Retinal pigment epithelial cell (primary cell): ENCODE results near the gene EPHB1.

Experiments
- DNase-seq: peaks from one replicate; pipeline ENCODE4 v3.0.0-alpha.2; 2010; ENCODE audit warnings: low read depth
- H3K4me3 ChIP-seq: 2 replicates; pipeline ENCODE4 v1.5.1; 2011; ENCODE audit warnings: mild to moderate bottlenecking, low read length, control low read depth, moderate library complexity
- TF ChIP-seq, protein P1 (sequence below): conservative IDR thresholded peaks from 2 replicates; pipeline ENCODE4 v1.5.1; 2011; ENCODE audit warnings: low read depth, low read length, control low read depth, inconsistent platforms

EPHB1 gene

DNA sequence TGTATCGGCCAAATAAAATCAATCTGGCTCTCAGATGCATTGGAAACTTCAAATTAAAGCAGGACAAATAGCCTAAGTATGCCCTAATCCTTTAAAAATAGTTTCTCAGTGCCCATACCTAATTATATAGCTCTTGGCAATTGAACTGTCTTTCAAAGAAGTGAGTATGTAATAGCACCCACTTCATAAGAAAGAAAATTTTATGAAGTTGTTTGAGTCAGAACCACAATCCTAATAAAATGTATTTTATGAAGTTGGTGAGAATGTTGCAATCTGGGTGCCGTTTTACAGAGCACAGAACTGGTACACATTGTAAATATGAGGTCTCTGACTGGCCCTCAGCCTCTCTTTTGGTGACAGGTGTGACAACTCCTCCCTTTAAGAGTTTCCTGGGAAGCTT is 45.4 kb downstream of the EPHB1 start:
- DNase-seq: no peak
- TF ChIP-seq, protein P1, sequence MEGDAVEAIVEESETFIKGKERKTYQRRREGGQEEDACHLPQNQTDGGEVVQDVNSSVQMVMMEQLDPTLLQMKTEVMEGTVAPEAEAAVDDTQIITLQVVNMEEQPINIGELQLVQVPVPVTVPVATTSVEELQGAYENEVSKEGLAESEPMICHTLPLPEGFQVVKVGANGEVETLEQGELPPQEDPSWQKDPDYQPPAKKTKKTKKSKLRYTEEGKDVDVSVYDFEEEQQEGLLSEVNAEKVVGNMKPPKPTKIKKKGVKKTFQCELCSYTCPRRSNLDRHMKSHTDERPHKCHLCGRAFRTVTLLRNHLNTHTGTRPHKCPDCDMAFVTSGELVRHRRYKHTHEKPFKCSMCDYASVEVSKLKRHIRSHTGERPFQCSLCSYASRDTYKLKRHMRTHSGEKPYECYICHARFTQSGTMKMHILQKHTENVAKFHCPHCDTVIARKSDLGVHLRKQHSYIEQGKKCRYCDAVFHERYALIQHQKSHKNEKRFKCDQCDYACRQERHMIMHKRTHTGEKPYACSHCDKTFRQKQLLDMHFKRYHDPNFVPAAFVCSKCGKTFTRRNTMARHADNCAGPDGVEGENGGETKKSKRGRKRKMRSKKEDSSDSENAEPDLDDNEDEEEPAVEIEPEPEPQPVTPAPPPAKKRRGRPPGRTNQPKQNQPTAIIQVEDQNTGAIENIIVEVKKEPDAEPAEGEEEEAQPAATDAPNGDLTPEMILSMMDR: no peak
- H3K4me3 ChIP-seq: no peak overlapping the region

GRCh38 chr3:134846084-134846483 is 51.0 kb downstream of the EPHB1 start:
- TF ChIP-seq, protein P1: no peak
- no peak overlapping the region for H3K4me3 ChIP-seq
- DNase-seq: no peak

GRCh38 chr3:134846911-134847317 is 51.9 kb downstream of the EPHB1 start:
- DNase-seq: peak; percentile 56
- no peak overlapping the region for H3K4me3 ChIP-seq

DNA sequence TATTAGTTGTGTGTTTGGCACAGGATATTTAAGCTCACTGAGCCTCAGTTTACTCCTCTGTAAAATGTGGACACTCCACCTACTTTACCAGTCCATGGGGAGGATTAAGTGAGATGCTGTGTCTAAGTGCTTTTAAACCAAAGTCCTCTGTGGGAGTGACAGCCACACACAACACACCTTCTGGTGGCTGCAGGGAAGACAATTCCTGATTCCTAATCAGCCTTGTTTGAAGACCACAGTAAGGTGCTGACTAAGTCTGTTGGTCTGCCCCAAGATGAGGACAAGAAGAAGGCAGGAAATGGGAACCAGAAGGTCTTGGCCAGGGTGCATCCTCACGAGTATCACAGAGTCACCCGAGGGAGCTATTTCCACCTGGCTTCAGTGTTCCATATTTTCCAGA is 52.3 kb downstream of the EPHB1 start:
- DNase-seq: no peak
- TF ChIP-seq, protein P1: no peak

More at GRCh38 chr3:134846911-134847317, 51.9 kb downstream of the EPHB1 start:
- TF ChIP-seq, protein P1: no peak

DNA sequence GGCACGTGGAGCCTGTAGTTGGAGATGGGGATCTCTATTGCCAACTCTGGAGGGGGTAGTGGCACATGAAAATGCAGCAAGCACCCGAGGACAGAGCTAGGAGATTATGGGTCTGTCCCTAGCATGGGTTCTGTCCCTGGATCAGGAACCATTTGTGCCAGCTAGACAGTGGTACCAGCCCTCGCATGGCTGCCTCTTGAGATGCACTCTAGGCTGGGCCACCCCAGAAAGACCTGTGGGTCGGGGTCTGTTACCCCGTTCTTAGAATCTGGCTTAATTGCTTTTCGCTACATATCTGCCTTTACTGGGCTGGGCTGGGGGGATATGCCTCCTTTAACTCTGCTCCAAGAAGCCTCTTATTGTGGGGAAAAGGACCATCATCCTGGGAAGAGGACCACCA is 54.5 kb downstream of the EPHB1 start:
- TF ChIP-seq, protein P1: no peak
- DNase-seq: no peak
- no peak overlapping the region for H3K4me3 ChIP-seq

More for the DNA sequence above, 52.3 kb downstream of the EPHB1 start:
- no peak overlapping the region for H3K4me3 ChIP-seq

DNA sequence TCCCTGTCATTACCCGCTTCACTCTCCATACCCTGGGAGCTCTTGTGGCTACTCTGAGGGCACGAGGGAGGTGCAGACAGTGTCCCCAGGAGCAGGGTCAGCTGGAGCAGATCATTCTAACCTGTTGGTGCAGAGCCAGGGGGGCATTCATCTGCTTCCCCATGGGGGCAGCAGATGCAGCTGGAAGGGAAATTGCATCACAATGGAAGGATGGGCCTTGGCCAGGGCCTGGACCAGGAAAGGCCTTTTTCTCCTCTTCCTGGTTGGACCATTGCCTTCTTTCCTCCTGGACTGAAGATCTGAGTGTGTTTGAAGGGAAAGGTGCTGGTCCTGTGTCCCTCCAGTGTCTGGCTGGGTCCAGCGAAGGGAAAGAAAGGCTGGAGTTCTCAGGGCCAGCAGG is 55.7 kb downstream of the EPHB1 start:
- DNase-seq: no peak
- H3K4me3 ChIP-seq: no peak overlapping the region
- TF ChIP-seq, protein P1: no peak

- TF ChIP-seq, protein P1: no peak
- H3K4me3 ChIP-seq: no peak overlapping the region
- no peak for DNase-seq
Measured at GRCh38 chr3:134852132-134852531, 57.1 kb downstream of the EPHB1 start.
